Chondrocyte (in vitro differentiated cells): ENCODE results near the gene SUSD4. TPM values are rescaled to one million over a fixed set of nuclear protein-coding genes. Genes with fewer than 3 reads are reported as not detected.

Source experiments
- DNase-seq: peaks from one replicate; pipeline ENCODE4 v3.0.0; 2021; ENCODE audit warnings: mixed read lengths, low spot score
- H3K27ac Mint-ChIP-seq: one replicate; pipeline ENCODE4 v1.8.0; 2021; ENCODE audit warnings: mild to moderate bottlenecking, moderate library complexity, mixed read lengths; ENCODE audit not compliant: unreplicated experiment
- H3K27me3 Mint-ChIP-seq: 2 replicates; pipeline ENCODE4 v1.8.0; 2021; ENCODE audit warnings: low read depth, mixed read lengths
- H3K36me3 Mint-ChIP-seq: 2 replicates; pipeline ENCODE4 v1.8.0; 2021; ENCODE audit warnings: low read depth, mixed read lengths
- H3K4me1 Mint-ChIP-seq: 2 replicates; pipeline ENCODE4 v1.8.0; 2021; ENCODE audit warnings: low read depth, mild to moderate bottlenecking, mixed read lengths
- H3K4me3 Mint-ChIP-seq: one replicate; pipeline ENCODE4 v1.8.0; 2021; ENCODE audit warnings: mild to moderate bottlenecking, moderate library complexity, mixed read lengths; ENCODE audit not compliant: unreplicated experiment
- H3K9me3 Mint-ChIP-seq: 2 replicates; pipeline ENCODE4 v1.8.0; 2021; ENCODE audit warnings: low read depth, mixed read lengths
- total RNA-seq: library from RNA; stranded (reverse); gene quantifications from 3 replicates; pipeline ENCODE4 v1.2.1, GENCODE V29; 2021
- TF ChIP-seq, protein P1 (sequence below): fragments of 200-600 bp; sonication (generic); IDR thresholded peaks from 2 replicates; pipeline ENCODE4 v1.5.0; 2021; ENCODE audit warnings: antibody characterized with exemption, mild to moderate bottlenecking, moderate library complexity

SUSD4 gene
- total RNA-seq, 1 donor from 2014 or later = 0.42 TPM

- H3K36me3 Mint-ChIP-seq = no peaks in the 10 kb centered on the region
- H3K27ac Mint-ChIP-seq = no peak overlapping the region
Measured at GRCh38 chr1:223343692-223344091, 20.3 kb downstream of the SUSD4 start.

DNA sequence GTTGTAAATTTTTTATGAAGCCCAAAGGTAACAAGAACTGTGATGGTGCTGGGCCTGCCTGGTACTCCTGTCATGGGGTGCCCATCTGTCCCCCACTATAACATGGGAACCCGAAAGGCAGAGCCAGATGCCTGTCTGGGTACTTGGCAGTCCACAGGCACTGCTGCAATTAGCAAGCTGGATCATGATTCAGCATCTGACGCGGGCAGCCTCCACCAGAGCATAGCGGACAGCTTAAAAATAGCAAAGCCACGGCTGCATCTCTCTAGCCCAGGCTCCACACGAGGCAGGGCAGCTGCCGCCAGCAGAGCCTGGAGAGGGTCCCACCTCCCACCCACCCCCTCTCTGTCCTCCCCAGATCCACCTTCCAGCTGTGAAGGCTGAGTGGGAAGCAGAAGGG, 22.9 kb downstream of the SUSD4 start:
- Mint-ChIP-seq H3K27ac (no peak overlapping the region), H3K4me1 (no peaks in the 10 kb centered on the region), H3K36me3 (no peaks in the 10 kb centered on the region), H3K4me3 (no peak overlapping the region), H3K27me3 (peaks cover 39% of the 10 kb centered on the region), H3K9me3 (no peaks in the 10 kb centered on the region)
- no peak for DNase-seq
- TF ChIP-seq, protein P1, sequence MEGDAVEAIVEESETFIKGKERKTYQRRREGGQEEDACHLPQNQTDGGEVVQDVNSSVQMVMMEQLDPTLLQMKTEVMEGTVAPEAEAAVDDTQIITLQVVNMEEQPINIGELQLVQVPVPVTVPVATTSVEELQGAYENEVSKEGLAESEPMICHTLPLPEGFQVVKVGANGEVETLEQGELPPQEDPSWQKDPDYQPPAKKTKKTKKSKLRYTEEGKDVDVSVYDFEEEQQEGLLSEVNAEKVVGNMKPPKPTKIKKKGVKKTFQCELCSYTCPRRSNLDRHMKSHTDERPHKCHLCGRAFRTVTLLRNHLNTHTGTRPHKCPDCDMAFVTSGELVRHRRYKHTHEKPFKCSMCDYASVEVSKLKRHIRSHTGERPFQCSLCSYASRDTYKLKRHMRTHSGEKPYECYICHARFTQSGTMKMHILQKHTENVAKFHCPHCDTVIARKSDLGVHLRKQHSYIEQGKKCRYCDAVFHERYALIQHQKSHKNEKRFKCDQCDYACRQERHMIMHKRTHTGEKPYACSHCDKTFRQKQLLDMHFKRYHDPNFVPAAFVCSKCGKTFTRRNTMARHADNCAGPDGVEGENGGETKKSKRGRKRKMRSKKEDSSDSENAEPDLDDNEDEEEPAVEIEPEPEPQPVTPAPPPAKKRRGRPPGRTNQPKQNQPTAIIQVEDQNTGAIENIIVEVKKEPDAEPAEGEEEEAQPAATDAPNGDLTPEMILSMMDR = no peak

More at GRCh38 chr1:223343692-223344091, 20.3 kb downstream of the SUSD4 start:
- H3K27me3 Mint-ChIP-seq = peaks cover 32% of the 10 kb centered on the region
- DNase-seq = no peak
- H3K4me1 Mint-ChIP-seq = no peaks in the 10 kb centered on the region
- TF ChIP-seq, protein P1 = no peak
- no peaks in the 10 kb centered on the region for H3K9me3 Mint-ChIP-seq
- no peak overlapping the region for H3K4me3 Mint-ChIP-seq

- no peaks in the 10 kb centered on the region for H3K4me1 Mint-ChIP-seq
- TF ChIP-seq, protein P1 = no peak
- no peaks in the 10 kb centered on the region for H3K9me3 Mint-ChIP-seq
- no peak for DNase-seq
- no peak overlapping the region for H3K4me3 Mint-ChIP-seq
- no peaks in the 10 kb centered on the region for H3K36me3 Mint-ChIP-seq
- no peak overlapping the region for H3K27ac Mint-ChIP-seq
- peaks cover 36% of the 10 kb centered on the region for H3K27me3 Mint-ChIP-seq
Measured at GRCh38 chr1:223340637-223341036, 23.3 kb downstream of the SUSD4 start.

DNA sequence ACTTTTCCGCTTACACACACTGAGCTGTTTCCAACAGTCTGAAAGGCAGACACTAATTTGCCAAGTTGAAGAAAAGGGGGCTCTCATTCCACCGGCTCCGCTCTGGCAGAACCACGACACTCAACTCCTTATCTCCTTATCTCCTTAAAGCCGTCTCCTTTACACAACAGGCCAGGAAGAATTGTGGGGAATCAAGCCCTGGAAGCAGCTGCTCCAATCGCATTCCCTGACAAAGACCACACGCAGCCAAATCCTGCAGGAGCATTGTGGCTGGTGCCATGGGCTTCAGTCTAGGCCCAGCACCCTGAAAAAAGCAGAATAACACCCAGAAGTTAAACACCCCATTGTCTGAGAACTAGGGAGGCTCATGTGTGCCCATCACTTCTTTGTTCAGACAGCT, 24.1 kb downstream of the SUSD4 start:
- Mint-ChIP-seq H3K27me3 (peaks cover 39% of the 10 kb centered on the region), H3K36me3 (no peaks in the 10 kb centered on the region), H3K27ac (no peak overlapping the region), H3K4me1 (no peaks in the 10 kb centered on the region), H3K9me3 (peaks cover 4% of the 10 kb centered on the region), H3K4me3 (no peak overlapping the region)
- DNase-seq = no peak
- TF ChIP-seq, protein P1 = no peak

- peaks cover 4% of the 10 kb centered on the region for H3K9me3 Mint-ChIP-seq
- peaks cover 39% of the 10 kb centered on the region for H3K27me3 Mint-ChIP-seq
- no peak for DNase-seq
- TF ChIP-seq, protein P1 = no peak
- no peak overlapping the region for H3K4me3 Mint-ChIP-seq
- H3K36me3 Mint-ChIP-seq = no peaks in the 10 kb centered on the region
- H3K27ac Mint-ChIP-seq = no peak overlapping the region
- H3K4me1 Mint-ChIP-seq = no peaks in the 10 kb centered on the region
Measured at GRCh38 chr1:223338811-223339746, 24.9 kb downstream of the SUSD4 start.
